ENCODE results near the gene LONP1. TPM values are rescaled to one million over a fixed set of nuclear protein-coding genes. Genes with fewer than 3 reads are reported as not detected.

The LONP1 gene
- total RNA-seq, 1 experiment from 2014 or later: 126 TPM

DNA sequence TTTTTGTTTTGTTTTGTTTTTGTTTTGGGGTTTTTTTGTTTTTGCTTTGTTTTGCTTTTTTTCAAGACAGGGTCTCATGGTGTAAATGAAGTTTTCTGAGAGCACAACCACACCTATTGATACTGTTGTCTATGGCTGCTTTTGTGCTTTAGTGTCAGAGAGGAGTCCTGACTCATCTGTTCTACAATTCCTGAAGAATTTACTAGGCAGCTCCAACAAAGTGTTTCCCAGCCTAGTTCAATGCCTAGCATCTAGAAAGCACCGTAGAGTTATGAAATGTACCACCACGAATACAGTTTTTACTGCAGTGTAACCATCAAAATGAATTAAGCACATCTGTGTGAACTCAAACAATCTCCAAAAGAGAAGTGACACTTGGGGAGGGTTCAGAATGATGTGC, 75.9 kb downstream of the LONP1 start:
- no peak for DNase-seq
- no peaks in the 10 kb centered on the region for H3K27me3 ChIP-seq (ENCODE audit: control insufficient read depth, insufficient read depth, low read length)
- H3K4me3 ChIP-seq (ENCODE audit: insufficient read depth, low read depth, low read length): no peak overlapping the region
- H3K36me3 ChIP-seq (replicated peaks; ENCODE audit: control insufficient read depth, insufficient read depth, low read length): peaks cover 41% of the 10 kb centered on the region

DNA sequence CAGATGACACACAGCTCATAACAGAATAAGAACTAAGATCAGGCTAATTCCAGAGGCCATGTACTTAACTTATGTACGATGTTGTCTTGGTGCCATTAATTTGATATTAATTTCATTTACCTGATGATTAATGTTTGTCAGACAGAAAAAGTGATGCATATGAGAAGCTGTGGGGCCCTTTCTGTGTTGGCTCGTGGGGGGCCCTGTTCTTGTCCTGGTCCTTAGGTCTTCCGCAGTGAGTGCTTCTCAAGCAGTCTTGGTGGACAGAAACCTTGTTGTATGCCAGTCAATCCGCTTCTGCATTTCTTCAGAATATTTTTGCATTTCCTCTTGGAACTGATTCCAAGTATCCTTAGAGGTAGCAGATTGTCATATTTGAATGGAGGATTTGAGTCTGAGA, 76.9 kb downstream of the LONP1 start:
- H3K4me3 ChIP-seq (ENCODE audit: insufficient read depth, low read depth, low read length): no peak overlapping the region
- no peak for DNase-seq
- H3K27me3 ChIP-seq (ENCODE audit: control insufficient read depth, insufficient read depth, low read length): no peaks in the 10 kb centered on the region
- H3K36me3 ChIP-seq (replicated peaks; ENCODE audit: control insufficient read depth, insufficient read depth, low read length): peaks cover 39% of the 10 kb centered on the region

DNA sequence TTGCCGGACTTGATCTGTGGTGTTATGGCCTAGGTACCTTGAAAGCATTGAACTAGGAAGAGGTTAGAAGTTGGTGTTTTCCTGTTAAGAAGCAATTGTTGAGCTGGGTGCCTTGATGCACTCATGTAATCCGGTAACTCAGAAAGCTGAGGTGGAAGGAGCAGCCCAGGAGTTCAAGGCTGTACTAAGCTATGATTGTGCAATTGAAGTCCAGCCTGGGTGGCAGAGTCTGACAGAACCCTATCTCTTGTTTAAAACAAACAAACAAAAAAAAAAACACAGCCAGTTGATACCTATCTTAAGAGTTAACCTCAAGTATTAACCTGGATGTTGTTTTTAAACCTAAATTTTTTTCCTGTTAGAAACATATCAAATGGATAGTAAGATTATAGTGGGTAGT, 77.7 kb downstream of the LONP1 start:
- no peak overlapping the region for H3K4me3 ChIP-seq (ENCODE audit: insufficient read depth, low read depth, low read length)
- H3K36me3 ChIP-seq (replicated peaks; ENCODE audit: control insufficient read depth, insufficient read depth, low read length): peaks cover 33% of the 10 kb centered on the region
- no peak for DNase-seq
- H3K27me3 ChIP-seq (ENCODE audit: control insufficient read depth, insufficient read depth, low read length): no peaks in the 10 kb centered on the region

Other genes starting within 250 kb of the LONP1 start
- 0.28 and 0.74 TPM in 2 replicates for gene TINCR, start 152.2 kb downstream of the LONP1 start, total RNA-seq (2014; rRNA removed; shearing (Covaris generic))
- gene SAFB2, start 97.4 kb downstream of the LONP1 start, total RNA-seq (2014; rRNA removed; shearing (Covaris generic)): 26.6 and 34.3 TPM in 2 replicates
- 44.4 and 64.4 TPM in 2 replicates for gene SAFB, start 97.1 kb downstream of the LONP1 start, total RNA-seq (2014; rRNA removed; shearing (Covaris generic))
- gene MICOS13, start 39.6 kb downstream of the LONP1 start, total RNA-seq (2014; rRNA removed; shearing (Covaris generic)): 53.1 and 71.4 TPM in 2 replicates
- 12.0 and 16.2 TPM in 2 replicates for gene HSD11B1L, start 39.1 kb downstream of the LONP1 start, total RNA-seq (2014; rRNA removed; shearing (Covaris generic))
- 1,318 and 1,675 TPM in 2 replicates for gene RPL36, start 29.9 kb downstream of the LONP1 start, total RNA-seq (2014; rRNA removed; shearing (Covaris generic))
- gene CATSPERD, start 491 bp upstream of the LONP1 start, total RNA-seq (2014; rRNA removed; shearing (Covaris generic)): 0.03 TPM in 1 of 2 replicates, not detected in the other
- 1.5 and 2.2 TPM in 2 replicates for gene PRR22, start 64.6 kb upstream of the LONP1 start, total RNA-seq (2014; rRNA removed; shearing (Covaris generic))
- 50.8 and 52.4 TPM in 2 replicates for gene DUS3L, start 71.0 kb upstream of the LONP1 start, total RNA-seq (2014; rRNA removed; shearing (Covaris generic))
- 8.5 and 8.7 TPM in 2 replicates for gene NRTN, start 84.9 kb upstream of the LONP1 start, total RNA-seq (2014; rRNA removed; shearing (Covaris generic))
- not detected in 2 replicates for gene FUT6, start 119.6 kb upstream of the LONP1 start, total RNA-seq (2014; rRNA removed; shearing (Covaris generic))
- gene FUT3, start 131.3 kb upstream of the LONP1 start, total RNA-seq (2014; rRNA removed; shearing (Covaris generic)): not detected in 2 replicates
- 0.18 TPM in 1 of 2 replicates, not detected in the other for gene FUT5, start 150.4 kb upstream of the LONP1 start, total RNA-seq (2014; rRNA removed; shearing (Covaris generic))
- 181 and 244 TPM in 2 replicates for gene NDUFA11, start 183.6 kb upstream of the LONP1 start, total RNA-seq (2014; rRNA removed; shearing (Covaris generic))
- gene VMAC, start 184.7 kb upstream of the LONP1 start, total RNA-seq (2014; rRNA removed; shearing (Covaris generic)): 2.1 and 3.5 TPM in 2 replicates
- gene CAPS, start 194.1 kb upstream of the LONP1 start, total RNA-seq (2014; rRNA removed; shearing (Covaris generic)): 2.2 and 2.7 TPM in 2 replicates

All from H7 (cell line).